ENCODE measurements around the gene RNF223. TPM values are rescaled to one million over a fixed set of nuclear protein-coding genes. Genes with fewer than 3 reads are reported as not detected.
A peak's percentile ranks its signal among the peaks of the same experiment; 100 is the strongest.
"Not testable (repeated sequence)": the region's sequence is repeated elsewhere in the genome, so short reads cannot be mapped to it uniquely, and the experiment has no call there.

RNF223 gene
- polyA plus RNA-seq, 1 experiment = not detected

DNA sequence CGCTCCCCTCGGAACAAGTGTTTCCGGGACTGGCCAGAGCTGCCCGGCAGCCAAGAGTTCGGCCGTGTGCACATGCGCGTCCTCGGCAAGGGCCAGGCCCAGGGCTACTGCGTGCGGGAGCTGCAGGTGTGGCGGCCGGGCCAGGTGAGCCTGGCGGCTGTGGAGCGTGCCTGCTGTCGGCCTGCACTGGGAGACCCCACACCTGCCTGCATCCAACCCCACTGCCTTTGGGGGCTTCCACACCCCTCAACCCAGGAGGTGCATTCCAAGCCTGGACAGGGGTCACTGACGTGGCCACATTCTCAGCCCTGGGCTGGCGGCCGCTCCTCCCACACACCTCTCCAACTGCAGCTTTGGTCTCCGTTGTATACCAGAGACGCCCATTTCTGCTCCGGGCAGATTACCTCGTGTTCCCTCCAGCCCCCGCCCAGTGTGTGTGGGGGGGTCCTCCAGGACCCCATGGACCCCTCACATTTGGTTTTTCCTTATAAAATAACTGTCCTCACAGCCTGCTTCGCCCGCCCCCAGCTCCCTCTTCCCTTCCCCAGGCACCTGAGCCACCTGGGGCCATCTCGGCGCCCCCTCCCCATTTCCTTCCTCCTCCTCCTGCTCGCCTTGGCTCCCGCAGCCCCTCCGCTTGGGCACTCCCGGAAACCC, 6.1 kb downstream of the RNF223 start:
- Histone ChIP-seq H3K36me3 (ENCODE audit: control insufficient read depth, insufficient read depth, low read length) (no peaks in the 10 kb centered on the region), H3K27me3 (ENCODE audit: control insufficient read depth, insufficient read depth, low read length) (no peaks in the 10 kb centered on the region), H3K4me3 (ENCODE audit: low read depth, low read length) (peak overlapping the region; percentile 51; the same call in 1 of the 2 replicates)
- DNase-seq (ENCODE audit: low read depth) = no peak
- POLR2A ChIA-PET = no interaction called here
- TF ChIP-seq, protein P1, sequence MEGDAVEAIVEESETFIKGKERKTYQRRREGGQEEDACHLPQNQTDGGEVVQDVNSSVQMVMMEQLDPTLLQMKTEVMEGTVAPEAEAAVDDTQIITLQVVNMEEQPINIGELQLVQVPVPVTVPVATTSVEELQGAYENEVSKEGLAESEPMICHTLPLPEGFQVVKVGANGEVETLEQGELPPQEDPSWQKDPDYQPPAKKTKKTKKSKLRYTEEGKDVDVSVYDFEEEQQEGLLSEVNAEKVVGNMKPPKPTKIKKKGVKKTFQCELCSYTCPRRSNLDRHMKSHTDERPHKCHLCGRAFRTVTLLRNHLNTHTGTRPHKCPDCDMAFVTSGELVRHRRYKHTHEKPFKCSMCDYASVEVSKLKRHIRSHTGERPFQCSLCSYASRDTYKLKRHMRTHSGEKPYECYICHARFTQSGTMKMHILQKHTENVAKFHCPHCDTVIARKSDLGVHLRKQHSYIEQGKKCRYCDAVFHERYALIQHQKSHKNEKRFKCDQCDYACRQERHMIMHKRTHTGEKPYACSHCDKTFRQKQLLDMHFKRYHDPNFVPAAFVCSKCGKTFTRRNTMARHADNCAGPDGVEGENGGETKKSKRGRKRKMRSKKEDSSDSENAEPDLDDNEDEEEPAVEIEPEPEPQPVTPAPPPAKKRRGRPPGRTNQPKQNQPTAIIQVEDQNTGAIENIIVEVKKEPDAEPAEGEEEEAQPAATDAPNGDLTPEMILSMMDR (IDR thresholded peaks at IDR 0.05; ENCODE audit: insufficient read depth, low read depth, low read length) = no peak
- CTCF ChIA-PET = interaction anchor here (1.1 to 2.5 kb wide), 2 partner anchors 9 to 84 kb away, joined by 3 to 6 read pairs; no protein-coding TSS in a partner anchor

GRCh38 chr1:1067284-1067859, 6.7 kb downstream of the RNF223 start:
- TF ChIP-seq, protein P1 (IDR thresholded peaks at IDR 0.05; ENCODE audit: insufficient read depth, low read depth, low read length) = no peak
- Histone ChIP-seq H3K4me3 (ENCODE audit: low read depth, low read length) (no peak overlapping the region), H3K27me3 (ENCODE audit: control insufficient read depth, insufficient read depth, low read length) (no peaks in the 10 kb centered on the region), H3K36me3 (ENCODE audit: control insufficient read depth, insufficient read depth, low read length) (no peaks in the 10 kb centered on the region)
- ChIA-PET CTCF (interaction anchor here (1.1 to 2.5 kb wide), 3 partner anchors 8 to 83 kb away, joined by 3 to 6 read pairs (median 5); no protein-coding TSS in a partner anchor), POLR2A (no interaction called here)
- DNase-seq (ENCODE audit: low read depth) = no peak

- Histone ChIP-seq H3K27me3 (ENCODE audit: control insufficient read depth, insufficient read depth, low read length) (no peaks in the 10 kb centered on the region), H3K4me3 (ENCODE audit: low read depth, low read length) (no peak overlapping the region), H3K36me3 (ENCODE audit: control insufficient read depth, insufficient read depth, low read length) (no peaks in the 10 kb centered on the region)
- CTCF ChIA-PET = interaction anchor here (1.3 to 8.5 kb wide), 4 partner anchors 13 to 83 kb away, joined by 3 to 157 read pairs (median 4); partner anchors contain the start of genes ISG15 and PERM1
- POLR2A ChIA-PET = no interaction called here
- TF ChIP-seq, protein P1 (IDR thresholded peaks at IDR 0.05; ENCODE audit: insufficient read depth, low read depth, low read length) = no peak
- no peak for DNase-seq (ENCODE audit: low read depth)
These were observed 7.5 kb downstream of the RNF223 start for GRCh38 chr1:1066403-1067283.

- CTCF ChIA-PET = interaction anchor here (0.8 to 8.5 kb wide), 5 partner anchors 11 to 82 kb away, joined by 3 to 157 read pairs (median 4); partner anchors contain the start of genes ISG15 and PERM1
- H3K27me3 ChIP-seq (ENCODE audit: control insufficient read depth, insufficient read depth, low read length); DNase-seq (ENCODE audit: low read depth); H3K4me3 ChIP-seq (ENCODE audit: low read depth, low read length); H3K36me3 ChIP-seq (ENCODE audit: control insufficient read depth, insufficient read depth, low read length); POLR2A ChIA-PET: not testable (repeated sequence)
These were observed 8.2 kb downstream of the RNF223 start for GRCh38 chr1:1065940-1066304.

- CTCF ChIA-PET = interaction anchor here (0.8 to 8.5 kb wide), 5 partner anchors 10 to 81 kb away, joined by 3 to 157 read pairs (median 4); partner anchors contain the start of genes ISG15 and PERM1
- POLR2A ChIA-PET = no interaction called here
These were observed 8.7 kb downstream of the RNF223 start for GRCh38 chr1:1065265-1065939.

More at GRCh38 chr1:1065265-1065939, 8.7 kb downstream of the RNF223 start:
- Histone ChIP-seq H3K4me3 (ENCODE audit: low read depth, low read length) (no peak overlapping the region), H3K27me3 (ENCODE audit: control insufficient read depth, insufficient read depth, low read length) (no peaks in the 10 kb centered on the region), H3K36me3 (ENCODE audit: control insufficient read depth, insufficient read depth, low read length) (no peaks in the 10 kb centered on the region)
- TF ChIP-seq, protein P1 (IDR thresholded peaks at IDR 0.05; ENCODE audit: insufficient read depth, low read depth, low read length) = no peak
- DNase-seq (ENCODE audit: low read depth) = no peak
